ENCODE measurements around the gene MDN1.

DNA sequence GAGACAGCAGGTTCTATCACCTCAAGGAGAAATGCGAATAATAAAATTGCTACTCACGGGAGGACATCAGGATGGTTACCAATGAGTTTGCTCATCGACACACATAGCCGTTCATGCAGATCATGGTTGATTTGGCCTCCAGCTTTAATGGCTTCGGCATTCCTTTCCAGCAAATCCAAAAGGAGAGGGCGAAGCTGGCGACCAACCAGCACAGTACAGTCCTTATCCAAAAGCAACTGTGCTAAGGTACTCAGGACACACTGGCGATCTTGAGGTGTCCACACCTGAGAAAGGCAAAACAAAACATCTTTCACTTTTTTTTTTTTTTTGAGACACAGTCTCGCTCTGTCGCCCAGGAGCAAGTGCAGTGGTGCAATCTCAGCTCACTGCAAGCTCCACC, 16.3 kb downstream of the MDN1 start:
- TF ChIP-seq, protein P1, sequence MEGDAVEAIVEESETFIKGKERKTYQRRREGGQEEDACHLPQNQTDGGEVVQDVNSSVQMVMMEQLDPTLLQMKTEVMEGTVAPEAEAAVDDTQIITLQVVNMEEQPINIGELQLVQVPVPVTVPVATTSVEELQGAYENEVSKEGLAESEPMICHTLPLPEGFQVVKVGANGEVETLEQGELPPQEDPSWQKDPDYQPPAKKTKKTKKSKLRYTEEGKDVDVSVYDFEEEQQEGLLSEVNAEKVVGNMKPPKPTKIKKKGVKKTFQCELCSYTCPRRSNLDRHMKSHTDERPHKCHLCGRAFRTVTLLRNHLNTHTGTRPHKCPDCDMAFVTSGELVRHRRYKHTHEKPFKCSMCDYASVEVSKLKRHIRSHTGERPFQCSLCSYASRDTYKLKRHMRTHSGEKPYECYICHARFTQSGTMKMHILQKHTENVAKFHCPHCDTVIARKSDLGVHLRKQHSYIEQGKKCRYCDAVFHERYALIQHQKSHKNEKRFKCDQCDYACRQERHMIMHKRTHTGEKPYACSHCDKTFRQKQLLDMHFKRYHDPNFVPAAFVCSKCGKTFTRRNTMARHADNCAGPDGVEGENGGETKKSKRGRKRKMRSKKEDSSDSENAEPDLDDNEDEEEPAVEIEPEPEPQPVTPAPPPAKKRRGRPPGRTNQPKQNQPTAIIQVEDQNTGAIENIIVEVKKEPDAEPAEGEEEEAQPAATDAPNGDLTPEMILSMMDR (IDR thresholded peaks at IDR 0.05), result no peak
- no peak for TF ChIP-seq POLR2A (IDR thresholded peaks at IDR 0.05)
